ENCODE data around the gene ADPRHL1.
A peak's percentile ranks its signal among the peaks of the same experiment; 100 is the strongest.

The ADPRHL1 gene

DNA sequence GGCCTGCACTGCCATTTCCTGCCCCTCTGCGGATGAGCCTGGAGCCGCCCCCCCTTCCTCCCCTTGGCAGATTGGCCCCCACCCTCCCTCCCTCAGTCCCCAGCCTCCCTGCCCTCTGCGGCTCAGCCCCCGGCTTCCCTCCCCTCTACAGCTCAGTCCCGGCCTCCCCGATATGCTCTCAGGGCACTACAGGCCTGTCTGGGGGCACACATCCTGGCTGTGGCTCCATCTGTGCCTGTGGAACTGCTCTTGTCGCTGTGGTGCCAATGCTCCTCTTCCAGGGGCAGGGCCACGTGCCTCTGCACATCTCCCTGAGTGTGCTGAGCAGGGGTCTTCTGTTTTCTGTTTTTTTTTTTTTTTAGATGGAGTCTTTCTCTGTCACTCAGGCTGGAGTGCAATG lies 39.0 kb downstream of the ADPRHL1 start:
- DNase-seq: no peak

DNA sequence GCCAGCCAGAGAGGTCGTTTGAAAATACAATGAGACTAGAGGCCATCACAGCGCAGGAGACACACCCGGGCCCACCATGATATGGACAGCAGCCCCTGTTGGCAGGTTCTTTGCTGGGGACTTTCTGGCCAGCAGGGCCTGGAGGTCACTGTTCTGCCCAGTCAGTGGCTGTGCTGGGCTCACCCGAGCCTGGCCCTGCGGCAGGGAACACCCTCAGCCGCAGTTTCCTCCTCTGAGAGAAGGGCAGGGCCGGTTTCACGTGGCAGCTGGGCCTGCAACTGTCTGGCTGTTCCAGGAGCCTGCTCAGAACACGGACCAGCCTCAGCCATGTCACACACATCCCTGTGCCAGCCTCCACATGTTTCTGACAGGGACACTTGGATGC lies 39.4 kb downstream of the ADPRHL1 start:
- DNase-seq: peak; percentile 10

DNA sequence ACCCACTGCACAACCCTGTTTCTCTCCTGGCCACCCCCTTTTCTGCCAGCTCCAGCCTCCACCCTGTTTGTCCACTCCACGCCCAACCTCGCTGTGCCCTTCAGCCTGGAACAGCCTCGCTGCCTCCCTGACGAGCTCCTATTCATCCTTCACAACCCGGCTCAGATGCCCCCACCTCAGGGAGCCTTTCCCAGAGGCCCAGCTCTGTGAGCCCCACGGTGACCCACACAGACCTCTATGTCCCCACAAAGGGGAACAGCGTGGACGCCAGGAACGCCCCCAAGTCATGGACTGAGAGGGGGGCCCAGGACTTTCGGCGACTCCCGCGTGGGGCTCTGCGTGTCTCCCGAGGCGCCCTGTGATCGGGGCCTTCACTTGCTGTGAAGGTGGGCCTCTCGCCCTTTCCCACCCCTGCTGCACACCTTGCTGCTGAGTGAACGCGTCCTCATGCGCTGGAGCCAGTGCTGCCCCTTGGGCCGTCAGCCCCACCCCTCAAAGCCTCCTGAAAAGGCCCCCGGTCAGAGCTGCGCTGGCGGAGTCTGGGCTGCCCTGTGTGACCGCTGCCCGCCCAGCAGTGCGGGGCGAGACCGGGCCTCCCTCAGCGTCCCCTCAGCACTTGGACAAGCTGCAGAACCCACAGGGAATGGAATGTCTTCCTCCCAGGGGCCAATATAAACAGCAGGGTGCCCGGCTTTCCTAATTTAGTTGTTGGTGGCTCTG lies 40.0 kb downstream of the ADPRHL1 start:
- DNase-seq: no peak

DNA sequence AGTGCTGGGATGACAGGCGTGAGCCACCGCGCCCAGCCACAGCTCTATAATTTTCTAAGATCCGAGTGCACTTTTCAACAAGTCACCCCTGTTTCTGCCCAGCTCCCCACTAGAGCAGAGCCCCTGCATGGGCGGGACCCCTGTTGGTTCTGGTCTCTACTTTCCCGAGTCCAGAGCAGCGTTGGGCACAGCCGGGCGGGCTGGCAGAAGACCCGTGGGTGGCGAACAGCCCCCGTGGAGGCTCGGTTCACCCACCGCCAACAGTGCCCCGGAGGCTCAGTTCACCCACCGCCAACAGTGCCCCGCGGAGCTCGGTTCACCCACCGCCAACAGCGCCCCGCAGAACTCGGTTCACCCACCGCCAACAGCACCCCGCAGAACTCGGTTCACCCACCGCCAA lies 40.8 kb downstream of the ADPRHL1 start:
- DNase-seq: no peak

DNA sequence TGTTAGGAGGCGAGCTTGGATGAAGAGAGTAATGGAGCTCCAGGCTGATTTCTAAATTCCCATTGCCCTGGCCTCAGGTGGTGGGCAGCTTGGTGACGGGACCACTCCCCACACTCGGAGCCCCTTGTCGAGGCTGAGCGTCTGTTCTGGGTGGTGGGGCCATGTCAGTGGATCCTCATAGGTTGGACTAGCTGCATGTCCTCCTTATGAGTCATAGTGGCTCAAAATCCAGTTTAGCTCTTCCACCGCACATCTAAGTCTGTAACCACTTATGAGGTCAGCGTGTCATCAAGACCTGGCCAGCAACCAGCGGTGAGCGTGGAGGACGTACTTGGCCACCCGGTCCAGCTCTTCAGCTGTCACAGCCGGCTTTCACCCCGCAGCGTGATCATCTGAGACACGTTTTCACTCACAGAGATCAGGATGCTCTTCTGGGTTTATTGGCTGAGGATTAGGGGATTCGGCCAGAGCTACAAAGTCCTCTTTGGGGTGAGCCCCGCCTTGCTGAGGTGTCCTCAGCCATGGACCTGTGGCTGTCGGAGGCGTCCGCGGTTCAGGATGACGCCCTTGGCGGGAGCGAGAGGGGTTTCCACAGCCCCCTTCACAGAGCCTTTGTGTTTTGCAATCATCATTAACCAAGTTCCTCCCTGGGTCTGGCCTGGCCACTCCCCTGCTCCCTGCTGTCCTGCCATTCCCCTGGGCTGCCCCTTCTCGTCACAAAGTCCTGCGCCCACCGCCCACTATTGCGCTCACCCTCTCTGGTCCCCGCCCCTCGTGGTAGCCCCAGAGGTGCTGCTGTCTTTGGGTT lies 41.9 kb downstream of the ADPRHL1 start:
- peak; percentile 4 for DNase-seq

DNA sequence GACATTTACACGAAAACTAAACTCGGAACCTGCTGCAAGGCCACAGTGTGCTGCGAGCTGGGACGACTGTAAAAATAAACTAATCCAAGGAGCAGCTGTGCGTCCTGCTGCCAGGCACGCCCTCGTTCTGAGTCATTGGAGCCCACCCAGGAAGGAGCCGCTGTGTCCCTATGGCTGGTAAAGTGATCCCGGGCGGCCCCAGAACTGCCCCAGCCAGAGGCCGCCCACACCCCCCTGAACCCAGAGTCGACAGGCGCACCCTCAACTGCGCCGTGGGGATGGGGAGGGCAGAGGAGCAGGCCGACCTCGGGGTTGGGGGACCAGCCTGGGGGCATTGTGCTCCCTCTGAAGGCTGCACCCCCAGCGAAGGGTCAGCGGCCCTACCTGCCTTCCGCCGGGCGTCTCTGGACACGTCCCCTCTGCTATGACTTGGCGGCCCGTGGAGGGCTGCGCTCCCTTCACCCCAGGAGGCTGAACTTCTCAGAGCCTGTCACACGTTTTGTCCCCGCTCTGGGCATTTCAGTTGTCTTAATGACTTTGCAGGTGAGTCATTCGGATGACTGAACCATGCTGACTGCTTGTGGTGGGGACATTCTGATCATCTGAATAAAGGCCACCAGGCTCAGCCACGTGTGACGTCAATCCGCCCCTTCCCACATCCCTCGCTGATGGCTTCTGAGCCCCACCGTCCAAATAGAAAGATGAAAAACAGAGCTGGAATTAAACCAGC lies 42.7 kb downstream of the ADPRHL1 start:
- DNase-seq: peak; percentile 25

DNA sequence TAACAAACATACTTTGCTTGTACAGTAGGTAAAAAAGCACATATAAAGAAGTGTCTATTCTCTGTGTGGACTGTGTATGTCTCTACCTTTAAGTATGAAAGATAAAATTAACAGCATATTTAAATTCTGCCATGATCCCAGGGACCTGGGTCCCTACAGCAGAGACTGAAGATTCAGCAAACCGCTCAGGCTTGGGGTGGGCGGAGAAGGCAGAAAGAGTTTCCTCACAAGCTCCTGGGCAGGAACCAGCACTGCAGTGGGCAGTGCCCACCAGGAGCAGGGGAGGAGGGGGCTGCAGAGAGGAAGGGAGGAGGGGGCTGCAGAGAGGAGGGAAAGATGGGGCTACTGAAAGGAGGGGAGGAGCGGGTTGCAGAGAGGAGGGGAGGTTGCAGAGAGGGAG lies 44.7 kb downstream of the ADPRHL1 start:
- no peak for DNase-seq

DNA sequence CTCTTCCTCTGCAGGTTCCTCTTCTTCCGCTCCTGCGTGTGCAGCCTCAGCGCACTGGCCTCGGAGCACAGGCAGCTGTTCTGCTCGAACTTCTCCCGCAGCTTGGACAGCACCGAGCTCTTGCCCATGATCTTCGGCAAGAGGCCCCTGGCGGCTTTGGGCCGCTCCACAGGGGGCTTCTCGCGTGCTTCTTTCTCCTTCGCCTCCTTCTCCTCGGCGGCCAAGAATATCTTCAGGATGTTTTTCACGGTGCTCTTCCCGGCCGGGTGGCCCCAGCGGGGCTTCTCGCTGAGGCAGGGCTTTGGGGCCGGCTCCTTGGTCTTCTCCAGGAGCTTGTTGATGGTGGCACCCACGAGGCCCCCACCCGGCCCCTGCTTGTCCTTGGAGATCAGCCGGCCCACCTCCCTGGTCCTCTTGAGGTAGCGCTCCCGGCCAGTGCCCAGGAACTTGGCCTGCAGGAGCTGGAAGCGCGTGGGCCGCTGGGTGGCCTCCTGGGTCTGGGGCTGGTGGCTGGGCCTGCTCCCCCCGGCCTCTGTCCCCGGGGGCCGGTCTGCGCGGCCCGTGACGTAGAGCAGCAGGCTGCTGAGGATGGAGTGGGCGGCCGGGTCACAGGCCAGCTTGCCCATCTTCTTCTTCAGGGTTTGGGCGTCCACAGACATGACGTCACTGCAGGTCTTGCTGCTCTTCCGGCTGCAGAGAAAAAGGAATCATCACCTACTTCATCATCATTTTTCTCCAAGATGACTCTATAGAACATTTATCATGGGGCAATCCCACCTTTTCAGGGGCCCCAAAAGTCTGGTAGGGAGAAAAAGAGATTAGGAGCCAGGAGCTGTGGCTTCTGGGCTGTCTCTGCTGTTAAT lies 45.5 kb downstream of the ADPRHL1 start:
- no peak for DNase-seq

DNA sequence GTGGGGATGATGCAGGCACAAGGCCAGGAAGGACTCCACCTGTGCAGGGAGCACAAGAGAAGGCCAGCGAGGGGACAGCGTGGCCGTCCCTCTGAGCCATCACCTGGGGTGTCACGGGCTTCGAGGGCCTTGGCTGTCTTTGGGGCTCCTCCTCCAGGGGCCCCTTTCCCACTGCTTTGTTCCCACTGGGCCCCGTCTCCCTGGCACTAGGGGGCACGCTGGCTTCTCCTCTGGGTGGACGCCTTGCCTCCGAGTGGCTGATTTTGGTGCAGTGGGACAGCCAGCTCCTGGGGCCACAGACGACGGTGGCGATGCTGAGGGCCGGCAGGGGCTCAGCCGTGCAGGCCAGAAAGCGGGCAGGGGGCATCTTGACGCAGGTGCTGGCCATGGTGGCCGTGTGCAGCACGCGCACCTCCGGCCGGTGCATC lies 46.2 kb downstream of the ADPRHL1 start:
- DNase-seq: no peak

DNA sequence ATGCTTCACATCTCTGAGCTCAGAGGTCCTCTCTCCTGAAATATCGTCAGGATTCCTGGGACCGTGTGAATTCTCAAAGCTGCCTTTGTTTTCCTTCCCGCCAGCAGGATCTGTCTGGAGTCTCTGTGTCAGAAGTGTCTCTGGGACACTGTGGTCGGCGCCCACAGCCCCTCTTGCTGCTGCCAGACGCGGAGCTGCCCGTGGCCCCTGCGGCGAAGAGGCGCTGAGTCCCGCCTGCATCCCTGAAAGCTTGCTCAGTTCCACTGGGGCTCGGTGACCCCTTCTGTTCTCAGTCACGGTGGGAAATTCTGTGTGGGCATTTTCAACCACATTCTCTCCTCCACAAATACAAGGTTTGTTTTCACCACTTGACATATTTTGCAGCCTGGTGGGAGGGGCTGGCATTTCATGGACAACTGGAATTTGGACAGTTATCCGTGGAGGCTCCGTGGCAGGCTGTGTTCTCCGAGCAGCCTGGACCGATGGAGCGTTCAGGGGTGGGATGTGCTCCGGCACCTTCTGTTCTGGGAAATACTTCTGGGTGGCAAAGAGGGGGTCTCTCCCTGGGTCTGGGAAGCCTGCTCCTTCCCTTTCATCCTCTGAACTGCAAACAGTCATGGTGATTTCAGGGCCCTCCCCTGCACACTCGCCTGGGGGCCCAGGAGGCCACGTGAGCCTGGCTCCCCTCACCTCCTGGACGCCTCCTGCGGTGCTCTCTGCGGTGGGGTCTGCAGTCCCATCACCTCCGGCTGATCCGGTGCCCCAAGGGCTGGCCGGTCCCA lies 46.8 kb downstream of the ADPRHL1 start:
- DNase-seq: no peak

DNA sequence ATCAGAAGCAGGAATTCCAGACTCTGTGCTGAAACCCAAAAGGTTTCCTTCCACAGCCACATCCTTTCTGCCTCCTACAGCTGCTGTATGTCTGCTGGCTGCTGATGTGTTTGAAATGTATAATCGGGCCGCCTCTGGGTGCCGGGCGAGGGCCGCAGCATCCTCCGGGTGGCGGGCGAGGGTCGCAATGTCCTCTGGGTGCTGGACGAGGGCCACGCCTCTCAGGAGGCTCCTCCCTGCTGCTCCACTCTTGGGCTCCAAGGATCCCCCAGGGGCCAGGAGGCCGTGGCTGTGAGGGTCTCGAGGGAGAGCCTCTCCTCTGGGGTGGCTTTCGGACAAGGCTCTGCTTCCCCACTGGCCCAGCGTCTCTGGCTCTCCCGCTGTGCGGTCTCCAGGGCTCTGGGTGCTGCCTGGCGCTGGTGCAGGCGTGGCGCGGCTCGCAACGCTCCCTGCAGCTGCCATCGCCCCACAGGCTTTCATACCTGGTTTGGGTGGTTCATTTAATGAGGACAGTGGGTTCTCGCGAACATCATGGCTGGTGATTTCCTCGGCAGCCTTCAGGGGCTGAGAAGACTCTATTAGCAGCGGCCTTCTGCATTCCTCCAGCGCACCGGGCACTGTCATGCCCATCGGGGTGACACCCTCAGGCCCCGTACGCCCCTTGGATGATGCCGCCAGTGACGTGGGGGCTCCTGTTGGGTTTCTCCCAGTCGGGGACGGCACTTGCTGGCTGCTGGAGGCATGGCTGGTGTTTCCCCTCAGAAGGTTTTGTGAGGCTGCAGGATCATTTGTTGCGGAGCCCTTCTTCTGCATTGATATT lies 47.6 kb downstream of the ADPRHL1 start:
- no peak for DNase-seq

DNA sequence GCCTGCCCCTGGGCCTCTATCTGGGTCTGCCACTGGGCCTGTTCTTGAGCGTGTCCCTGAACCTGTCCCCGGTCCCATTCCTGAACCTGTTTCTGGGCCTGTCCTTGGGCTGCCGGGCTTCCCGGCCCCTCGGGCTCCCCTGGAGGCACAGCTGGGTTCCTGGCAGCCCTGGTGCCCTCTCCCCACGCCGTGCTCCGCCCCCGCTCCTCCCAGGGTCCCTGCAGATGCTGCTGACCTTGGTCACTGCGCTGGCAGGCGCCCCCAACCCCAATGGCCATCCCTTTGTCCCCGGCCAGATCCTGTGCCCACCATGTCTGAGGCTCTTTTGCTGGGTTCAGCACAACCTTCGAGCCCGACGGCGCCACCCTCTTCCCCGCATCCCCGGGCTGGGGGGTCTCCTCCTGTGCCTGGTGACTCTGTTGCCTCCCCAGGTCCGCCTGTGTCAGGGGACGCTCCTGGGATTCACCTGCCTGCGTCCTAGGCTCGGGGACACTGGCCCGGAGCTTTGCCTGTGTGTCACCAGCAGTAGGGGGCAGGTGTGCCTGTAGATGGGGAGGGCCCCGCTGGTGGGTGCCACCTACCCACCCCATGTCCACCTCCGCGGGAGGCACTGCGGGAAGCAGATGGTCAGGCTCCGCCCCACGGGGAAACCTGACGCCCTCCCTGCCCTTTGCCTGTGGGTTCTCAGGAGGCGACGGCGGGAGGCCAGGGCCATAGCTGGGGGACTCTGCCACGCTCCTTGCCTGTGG lies 48.4 kb downstream of the ADPRHL1 start:
- no peak for DNase-seq

DNA sequence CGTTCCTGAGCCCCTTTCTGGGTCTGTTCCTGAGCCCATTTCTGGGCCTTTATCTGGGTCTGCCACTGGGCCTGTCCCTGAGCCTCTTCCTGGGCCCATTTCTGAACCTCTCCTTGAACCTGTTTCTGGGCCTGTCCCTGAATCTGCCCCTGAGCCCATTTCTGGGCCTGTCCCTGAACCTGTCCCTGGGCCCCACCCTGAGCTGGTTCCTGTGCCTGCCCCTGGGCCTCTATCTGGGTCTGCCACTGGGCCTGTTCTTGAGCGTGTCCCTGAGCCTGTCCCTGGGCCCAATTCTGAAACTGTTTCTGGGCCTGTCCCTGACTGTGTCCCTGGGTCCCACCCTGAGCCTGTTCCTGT lies 48.9 kb downstream of the ADPRHL1 start:
- DNase-seq: no peak

DNA sequence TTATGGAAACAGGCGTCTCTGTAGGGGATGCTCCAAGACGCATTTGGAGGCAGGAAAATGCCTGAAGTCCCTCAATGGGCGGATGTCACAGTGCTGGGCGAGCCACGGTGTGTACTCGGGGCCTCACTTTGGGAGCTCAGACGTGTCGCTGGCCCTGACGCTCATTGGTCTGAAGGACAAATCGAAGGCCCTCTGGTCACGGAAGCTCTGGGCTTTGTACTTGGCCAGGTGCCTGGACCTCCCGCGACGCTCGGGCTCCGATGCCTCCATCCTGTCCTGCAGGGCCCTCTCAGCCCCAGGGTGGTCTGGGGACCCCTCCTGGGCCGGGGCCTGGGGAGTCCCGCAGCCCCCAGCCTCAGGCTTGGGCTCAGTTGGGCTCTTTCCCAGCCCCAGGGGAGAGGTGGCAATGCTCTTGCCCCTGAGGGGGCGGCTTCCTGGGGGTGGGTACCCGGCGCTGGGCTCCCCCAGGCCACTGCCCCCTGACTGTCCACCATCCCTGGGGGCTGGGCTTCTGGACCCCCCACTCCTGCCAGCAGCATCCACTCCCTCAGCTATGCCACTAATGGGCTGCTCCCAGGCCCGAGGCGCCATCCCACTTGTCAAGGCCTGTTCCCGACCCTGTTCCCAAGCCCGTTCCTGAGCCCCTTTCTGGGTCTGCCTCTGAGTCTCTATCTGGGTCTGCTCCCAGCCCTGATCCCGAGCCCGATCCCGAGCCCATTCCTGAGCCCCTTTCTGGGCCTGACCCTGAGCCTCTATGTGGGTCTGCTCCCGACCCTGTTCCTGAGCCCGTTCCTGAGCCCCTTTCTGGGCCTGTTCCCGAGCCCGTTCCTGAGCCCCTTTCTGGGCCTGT lies 49.8 kb downstream of the ADPRHL1 start:
- no peak for DNase-seq

DNA sequence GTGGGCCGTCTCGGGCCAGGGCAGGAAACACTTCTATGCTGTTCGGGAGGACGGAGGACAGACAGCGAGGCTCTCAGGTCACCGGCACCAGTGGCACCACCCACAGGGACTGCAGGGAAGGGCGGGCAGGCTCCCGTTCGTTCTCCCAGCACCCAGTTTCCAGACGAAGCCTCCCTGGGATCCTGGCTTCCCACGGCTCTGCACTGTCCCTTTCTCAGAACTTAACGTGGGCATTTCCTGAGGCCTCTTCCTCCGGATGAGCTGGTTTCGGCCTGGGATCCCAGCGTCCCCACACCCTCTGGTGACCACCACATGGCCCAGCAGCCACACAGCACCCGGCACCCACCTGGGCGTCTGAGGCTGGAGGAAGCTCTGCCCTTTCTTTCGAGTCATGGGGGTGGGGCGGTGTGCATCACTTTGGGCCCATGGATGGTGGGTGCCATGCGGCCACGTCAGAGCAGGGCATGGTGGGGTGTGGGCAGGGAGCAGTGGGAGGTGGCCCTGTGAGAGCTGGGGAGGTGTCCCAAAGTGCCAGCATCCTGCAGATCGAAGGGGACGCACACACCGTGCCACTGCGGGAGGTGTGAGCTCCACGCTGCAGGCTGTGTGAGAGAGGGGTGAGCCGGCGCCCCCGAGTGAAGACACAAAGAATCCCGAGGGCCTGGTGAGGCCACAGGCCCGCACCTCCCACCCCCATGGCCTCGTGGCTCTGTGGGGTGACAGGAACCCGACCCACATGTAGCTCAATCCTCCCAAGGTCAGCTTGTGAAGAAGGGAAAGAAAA lies 50.6 kb downstream of the ADPRHL1 start:
- DNase-seq: no peak

DNA sequence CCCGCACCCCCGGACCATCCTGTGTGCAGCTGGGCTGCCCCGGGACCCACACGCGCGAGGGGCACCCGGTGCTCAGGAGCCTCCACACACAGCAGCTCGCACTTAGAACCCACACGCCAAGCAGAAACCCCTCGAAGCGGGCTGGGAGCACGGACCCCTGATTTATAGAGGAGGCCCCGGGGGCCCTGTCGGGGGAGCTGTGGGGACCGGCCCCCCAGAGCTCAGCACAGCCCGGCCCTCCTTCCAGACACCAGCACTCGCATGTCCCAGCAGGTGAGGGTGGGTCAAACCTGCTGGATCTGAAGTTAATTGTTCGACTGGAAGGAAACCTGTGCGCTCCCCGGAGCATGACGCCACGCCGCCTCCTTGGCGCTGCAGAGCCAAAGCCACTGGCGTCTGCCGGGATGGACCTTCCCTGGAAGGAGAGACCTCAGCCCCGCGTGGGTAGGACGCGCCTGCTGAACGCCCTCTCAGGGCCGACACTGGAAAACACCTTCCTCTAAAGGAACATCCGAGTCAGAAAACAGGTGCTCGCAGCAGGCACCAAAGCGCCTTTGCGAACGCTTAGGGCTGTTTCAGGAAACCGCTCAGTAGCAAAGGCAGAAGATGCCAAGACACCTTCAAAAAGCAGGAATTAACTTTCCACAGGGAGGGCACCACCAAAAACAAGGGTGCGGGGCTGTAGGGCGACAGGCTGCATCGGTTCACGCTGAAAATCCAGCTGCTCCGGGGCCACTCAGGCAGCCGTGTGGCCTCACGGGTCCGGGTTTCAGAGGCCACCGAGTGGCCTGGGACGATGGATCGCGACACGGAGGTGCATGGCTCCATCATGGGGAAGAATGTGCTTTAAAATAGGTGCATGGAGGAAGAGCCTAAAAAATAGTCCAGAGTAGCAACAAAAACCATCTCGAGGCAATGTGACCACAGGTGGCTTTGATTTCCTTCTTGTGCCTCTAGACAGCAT lies 51.6 kb downstream of the ADPRHL1 start:
- no peak for DNase-seq

Measured in inflammatory macrophage treated with lipopolysaccharide for 4 hours (primary cell).